ENCODE measurements around the gene KRT7.

GRCh38 chr12:52238207-52238840 lies 5.3 kb downstream of the KRT7 start:
- no peak for TF ChIP-seq POLR2AphosphoS5 (IDR thresholded peaks at IDR 0.05; ENCODE audit: low read depth, low read length)
- TF ChIP-seq POLR2A (IDR thresholded peaks at IDR 0.05; ENCODE audit: low read depth, low read length) = no peak
- no peak for TF ChIP-seq SPI1 (IDR thresholded peaks at IDR 0.05; ENCODE audit: low read depth, low read length)
- TF ChIP-seq TAF1 (IDR thresholded peaks at IDR 0.05; ENCODE audit: low read depth, low read length) = no peak
